C4-2B (cell line): ENCODE results near the gene PLAGL2.

Source experiments
- ZFX ChIP-seq: fragments of 450-650 bp; IDR thresholded peaks from 2 replicates; pipeline ENCODE4 v1.6.1; 2017
- TF ChIP-seq, protein P1 (sequence below): fragments of 450-650 bp; conservative IDR thresholded peaks from 2 replicates; pipeline ENCODE4 v1.5.1; 2017; ENCODE audit warnings: mild to moderate bottlenecking

DNA sequence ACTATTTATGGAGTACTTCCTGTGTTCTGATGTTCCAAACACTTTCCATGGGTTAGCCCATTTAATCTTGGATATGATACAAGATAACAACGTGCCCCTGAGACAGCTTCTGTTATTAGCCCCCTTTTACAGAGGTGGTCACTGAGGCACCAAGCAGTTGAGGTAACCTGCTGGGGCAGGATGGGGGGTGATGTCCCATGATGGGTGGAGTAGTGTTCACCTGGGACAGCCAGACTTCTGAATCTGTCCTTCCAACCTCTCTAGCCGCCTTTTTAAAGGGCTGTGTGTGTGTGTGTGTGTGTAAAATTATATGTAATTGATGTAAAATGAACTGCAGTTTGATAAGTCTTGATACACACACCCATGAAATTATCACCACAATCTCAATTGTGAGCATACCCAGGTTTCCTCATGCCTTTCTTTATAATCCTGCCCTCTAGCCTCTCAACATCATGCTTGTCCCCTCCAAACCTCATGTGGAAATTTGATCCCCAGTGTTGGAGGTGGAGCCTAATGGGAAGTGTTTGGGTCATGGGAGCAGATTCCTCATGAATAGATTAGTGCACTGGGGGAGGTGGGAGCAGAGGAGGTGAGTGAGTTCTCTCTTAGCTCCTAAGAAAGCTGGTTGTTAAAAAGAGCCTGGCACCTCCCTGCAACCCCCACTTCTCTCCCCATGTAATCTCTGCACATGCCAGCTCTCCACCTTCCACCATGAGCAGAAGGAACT lies 39.2 kb downstream of the PLAGL2 start:
- TF ChIP-seq, protein P1, sequence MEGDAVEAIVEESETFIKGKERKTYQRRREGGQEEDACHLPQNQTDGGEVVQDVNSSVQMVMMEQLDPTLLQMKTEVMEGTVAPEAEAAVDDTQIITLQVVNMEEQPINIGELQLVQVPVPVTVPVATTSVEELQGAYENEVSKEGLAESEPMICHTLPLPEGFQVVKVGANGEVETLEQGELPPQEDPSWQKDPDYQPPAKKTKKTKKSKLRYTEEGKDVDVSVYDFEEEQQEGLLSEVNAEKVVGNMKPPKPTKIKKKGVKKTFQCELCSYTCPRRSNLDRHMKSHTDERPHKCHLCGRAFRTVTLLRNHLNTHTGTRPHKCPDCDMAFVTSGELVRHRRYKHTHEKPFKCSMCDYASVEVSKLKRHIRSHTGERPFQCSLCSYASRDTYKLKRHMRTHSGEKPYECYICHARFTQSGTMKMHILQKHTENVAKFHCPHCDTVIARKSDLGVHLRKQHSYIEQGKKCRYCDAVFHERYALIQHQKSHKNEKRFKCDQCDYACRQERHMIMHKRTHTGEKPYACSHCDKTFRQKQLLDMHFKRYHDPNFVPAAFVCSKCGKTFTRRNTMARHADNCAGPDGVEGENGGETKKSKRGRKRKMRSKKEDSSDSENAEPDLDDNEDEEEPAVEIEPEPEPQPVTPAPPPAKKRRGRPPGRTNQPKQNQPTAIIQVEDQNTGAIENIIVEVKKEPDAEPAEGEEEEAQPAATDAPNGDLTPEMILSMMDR = no peak
- TF ChIP-seq ZFX = no peak
